ENCODE measurements around the gene RFTN1. TPM values are rescaled to one million over a fixed set of nuclear protein-coding genes. Genes with fewer than 3 reads are reported as not detected.

The RFTN1 gene
- total RNA-seq, 2 experiments from 2014 or later, result 81.8 to 152 TPM

GRCh38 chr3:16437640-16438039 lies 75.9 kb downstream of the RFTN1 start:
- BruUV-seq (replicated peaks), result no TSS peak
- ChIA-PET POLR2A (interaction anchor here (1.0 to 5.0 kb wide), 7 partner anchors 10 to 101 kb away, joined by 3 to 42 read pairs (median 4); partner anchors contain the start of gene RFTN1), CTCF (ENCODE audit: unreplicated experiment) (interaction anchor here (0.8 kb wide), 1 partner anchor 60 kb away, joined by 3 read pairs; no protein-coding TSS in a partner anchor)
- Histone ChIP-seq H3K4me3 (ENCODE audit: low read depth, low read length, poor library complexity, severe bottlenecking) (peak overlapping the region; percentile 13), H3K79me2 (ENCODE audit: insufficient read depth, low read depth, low read length) (peaks cover 95% of the 10 kb centered on the region), H3K4me2 (ENCODE audit: low read length) (peak overlapping the region; percentile 69), H3K36me3 (ENCODE audit: insufficient read depth, low read length) (peaks cover 30% of the 10 kb centered on the region), H4K20me1 (ENCODE audit: insufficient read depth, low read length) (no peaks in the 10 kb centered on the region), H3K4me1 (ENCODE audit: insufficient read depth, low read length, poor library complexity, severe bottlenecking) (peaks cover 98% of the 10 kb centered on the region), H2AFZ (ENCODE audit: low read length) (no peak overlapping the region), H3K9me3 (ENCODE audit: low read length) (no peaks in the 10 kb centered on the region; the same call in 1 of the 2 replicates), H3K27ac (ENCODE audit: low read depth, low read length, poor library complexity, severe bottlenecking) (peak overlapping the region; percentile 93), H3K9me2 (ENCODE audit: insufficient read depth, low read length) (no peaks in the 10 kb centered on the region)
- TF ChIP-seq EZH2phosphoT487 (IDR thresholded peaks at IDR 0.05; ENCODE audit: borderline replicate concordance, low read depth, low read length) (no peak), CTCF (conservative IDR thresholded peaks at IDR 0.05; ENCODE audit: low read length) (no peak)
- peak; percentile 35 for DNase-seq (ENCODE audit: low spot score)
- intact Hi-C loops (cut with micrococcal nuclease; ENCODE audit: unreplicated experiment), result loop anchor here (10.0 kb wide), 1 partner anchor 457 kb away; no protein-coding TSS in a partner anchor

DNA sequence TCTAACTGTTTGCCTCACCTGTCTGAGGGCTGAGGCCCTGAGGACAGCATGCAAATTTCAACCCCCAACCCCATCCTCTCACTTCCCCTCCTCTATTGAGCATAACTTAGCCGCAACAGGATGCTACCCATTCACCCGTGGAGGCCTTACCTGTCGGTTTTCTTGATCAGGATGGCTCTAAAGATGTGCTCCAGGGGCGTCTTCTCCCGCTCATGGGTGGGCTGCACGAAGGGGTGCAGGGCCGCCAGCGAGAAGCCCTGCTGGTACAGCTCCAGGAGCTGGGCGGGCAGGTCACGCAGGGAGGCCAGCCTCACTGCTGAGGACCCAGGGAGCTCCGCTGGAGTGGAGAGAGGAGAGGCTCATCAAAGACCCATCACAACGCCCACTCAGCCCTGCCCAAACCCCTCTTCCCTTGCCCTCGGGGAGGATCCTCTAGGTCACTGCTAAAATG lies 79.8 kb downstream of the RFTN1 start:
- peak; percentile 95 for DNase-seq (ENCODE audit: low spot score)
- ChIA-PET POLR2A (interaction anchor here (1.0 to 1.3 kb wide), 3 partner anchors 13 to 41 kb away, joined by 3 to 6 read pairs (median 4); no protein-coding TSS in a partner anchor), CTCF (ENCODE audit: unreplicated experiment) (no interaction called here)
- Histone ChIP-seq H3K4me2 (ENCODE audit: low read length) (peak overlapping the region; percentile 82), H3K9me2 (ENCODE audit: insufficient read depth, low read length) (no peaks in the 10 kb centered on the region), H4K20me1 (ENCODE audit: insufficient read depth, low read length) (no peaks in the 10 kb centered on the region), H3K36me3 (ENCODE audit: insufficient read depth, low read length) (peaks cover 62% of the 10 kb centered on the region), H2AFZ (ENCODE audit: low read length) (no peak overlapping the region), H3K27ac (ENCODE audit: low read depth, low read length, poor library complexity, severe bottlenecking) (peak overlapping the region; percentile 98), H3K9me3 (ENCODE audit: low read length) (no peaks in the 10 kb centered on the region; the same call in 1 of the 2 replicates), H3K79me2 (ENCODE audit: insufficient read depth, low read depth, low read length) (peaks cover 89% of the 10 kb centered on the region), H3K4me1 (ENCODE audit: insufficient read depth, low read length, poor library complexity, severe bottlenecking) (peaks cover 98% of the 10 kb centered on the region), H3K4me3 (ENCODE audit: low read depth, low read length, poor library complexity, severe bottlenecking) (peak overlapping the region; percentile 58)
- intact Hi-C loops (cut with micrococcal nuclease; ENCODE audit: unreplicated experiment), result loop anchor here (1.0 to 10.0 kb wide), 5 partner anchors 56 to 461 kb away; no protein-coding TSS in a partner anchor
- no TSS peak for BruUV-seq (replicated peaks)
- TF ChIP-seq EZH2phosphoT487 (IDR thresholded peaks at IDR 0.05; ENCODE audit: borderline replicate concordance, low read depth, low read length) (no peak), CTCF (conservative IDR thresholded peaks at IDR 0.05; ENCODE audit: low read length) (no peak)

DNA sequence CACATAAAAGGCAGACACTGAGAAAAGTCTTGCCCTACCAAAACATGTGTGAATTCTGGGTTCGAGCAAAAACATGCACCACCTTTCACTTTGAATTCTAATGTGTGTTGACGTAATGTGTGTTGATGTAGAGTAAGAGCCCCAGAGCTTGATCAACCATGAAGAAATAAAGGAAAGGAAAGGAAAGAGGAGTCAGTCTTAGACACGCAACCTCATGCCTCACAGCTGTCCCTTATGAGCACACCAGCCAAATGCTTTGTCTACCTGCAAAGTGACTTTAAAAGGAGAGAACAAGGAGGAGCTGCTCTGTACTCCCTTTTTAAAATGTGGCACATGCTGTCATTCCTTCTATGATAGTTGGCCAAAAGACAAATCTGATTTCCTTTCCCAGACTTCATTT lies 80.8 kb downstream of the RFTN1 start:
- peaks cover 98% of the 10 kb centered on the region for H3K4me1 ChIP-seq (ENCODE audit: insufficient read depth, low read length, poor library complexity, severe bottlenecking)
- DNase-seq (ENCODE audit: low spot score), result peak; percentile 76
- no peaks in the 10 kb centered on the region for H4K20me1 ChIP-seq (ENCODE audit: insufficient read depth, low read length)
- H3K9me3 ChIP-seq (ENCODE audit: low read length), result no peaks in the 10 kb centered on the region; the same call in 1 of the 2 replicates
- TF ChIP-seq CTCF (conservative IDR thresholded peaks at IDR 0.05; ENCODE audit: low read length) (no peak), EZH2phosphoT487 (IDR thresholded peaks at IDR 0.05; ENCODE audit: borderline replicate concordance, low read depth, low read length) (no peak)
- intact Hi-C loops (cut with micrococcal nuclease; ENCODE audit: unreplicated experiment), result loop anchor here (1.0 to 10.0 kb wide), 5 partner anchors 55 to 462 kb away; no protein-coding TSS in a partner anchor
- peaks cover 70% of the 10 kb centered on the region for H3K36me3 ChIP-seq (ENCODE audit: insufficient read depth, low read length)
- POLR2A ChIA-PET, result interaction anchor here (0.7 to 6.8 kb wide), 8 partner anchors 9 to 81 kb away, joined by 3 to 59 read pairs (median 4); partner anchors contain the start of gene RFTN1
- H2AFZ ChIP-seq (ENCODE audit: low read length), result no peak overlapping the region
- peak overlapping the region; percentile 58 for H3K4me3 ChIP-seq (ENCODE audit: low read depth, low read length, poor library complexity, severe bottlenecking)
- H3K9me2 ChIP-seq (ENCODE audit: insufficient read depth, low read length), result no peaks in the 10 kb centered on the region
- BruUV-seq (replicated peaks), result no TSS peak
- H3K79me2 ChIP-seq (ENCODE audit: insufficient read depth, low read depth, low read length), result peaks cover 89% of the 10 kb centered on the region
- peak overlapping the region; percentile 82 for H3K4me2 ChIP-seq (ENCODE audit: low read length)
- H3K27ac ChIP-seq (ENCODE audit: low read depth, low read length, poor library complexity, severe bottlenecking), result peak overlapping the region; percentile 98
- CTCF ChIA-PET (ENCODE audit: unreplicated experiment), result interaction anchor here (0.6 kb wide), 1 partner anchor 57 kb away, joined by 3 read pairs; no protein-coding TSS in a partner anchor

All from OCI-LY7 (cell line).